ENCODE measurements around the gene OPCML. TPM values are rescaled to one million over a fixed set of nuclear protein-coding genes. Genes with fewer than 3 reads are reported as not detected.

OPCML gene
- total RNA-seq, 1 experiment from 2014 or later: 0.94 TPM

- Histone ChIP-seq H3K27ac (ENCODE audit: insufficient read length, low read depth, low read length) (no peak overlapping the region), H3K18ac (ENCODE audit: insufficient read length, low read depth, low read length) (no peak overlapping the region), H3K14ac (ENCODE audit: insufficient read depth, low read length) (no peak overlapping the region), H2BK15ac (ENCODE audit: low read depth, low read length) (no peak overlapping the region), H3K79me2 (ENCODE audit: insufficient read depth, low read length) (no peaks in the 10 kb centered on the region), H3K9ac (ENCODE audit: extremely low read depth, insufficient read length, low read length) (no peak overlapping the region), H3K23ac (ENCODE audit: insufficient read length, low read depth, low read length) (no peak overlapping the region), H2BK20ac (ENCODE audit: low read depth, low read length, poor library complexity, severe bottlenecking) (no peak overlapping the region), H4K8ac (replicated peaks; ENCODE audit: insufficient read length, low read depth, low read length) (no peak overlapping the region), H3K4ac (ENCODE audit: low read depth, low read length) (no peak overlapping the region), H3K79me1 (ENCODE audit: insufficient read depth, low read depth, low read length, poor library complexity, severe bottlenecking) (no peaks in the 10 kb centered on the region), H4K91ac (ENCODE audit: insufficient read length, low read depth, low read length) (no peak overlapping the region), H2BK12ac (ENCODE audit: insufficient read length, low read depth, low read length) (no peak overlapping the region), H2BK5ac (ENCODE audit: insufficient read length, low read length) (no peak overlapping the region), H3T11ph (ENCODE audit: low read length) (no peak overlapping the region), H4K20me1 (ENCODE audit: control insufficient read depth, insufficient read depth, insufficient read length) (no peaks in the 10 kb centered on the region), H2BK120ac (ENCODE audit: low read depth, low read length, poor library complexity, severe bottlenecking) (no peak overlapping the region), H3K4me1 (ENCODE audit: insufficient read depth, low read length) (no peaks in the 10 kb centered on the region), H4K5ac (ENCODE audit: insufficient read length, low read depth, low read length) (no peak overlapping the region), H3K56ac (ENCODE audit: insufficient read length, low read depth, low read length) (no peak overlapping the region), H3K23me2 (ENCODE audit: insufficient read length, low read depth, low read length, poor library complexity, severe bottlenecking) (no peaks in the 10 kb centered on the region), H2AK5ac (ENCODE audit: insufficient read length, low read length) (no peak overlapping the region), H3K4me2 (ENCODE audit: insufficient read depth, insufficient read length, low read length) (no peak overlapping the region), H3K27me3 (ENCODE audit: insufficient read depth, low read length) (no peaks in the 10 kb centered on the region), H3K9me3 (ENCODE audit: control insufficient read depth, low read depth, low read length) (no peaks in the 10 kb centered on the region), H2AFZ (ENCODE audit: low read length) (no peak overlapping the region)
- WGBS (ENCODE audit: extremely low coverage, insufficient read length, low lambda C conversion rate): no CpG with 5 or more reads among the region's 3 CpGs
- Mint-ChIP-seq H3K27me3 (ENCODE audit: low read depth) (peaks cover 2% of the 10 kb centered on the region; the same call in 1 of the 2 replicates), H3K4me1 (0 out of 4 replicates have a peak, but pooled peaks cover 2 to 5% of the 10 kb centered on the region in 2 experiments), H3K36me3 (ENCODE audit: insufficient read depth in 1 of 3, low read depth in 3 of 3) (no peaks in the 10 kb centered on the region), H3K4me3 (no peak overlapping the region), H3K27ac (no peak overlapping the region), H3K9me3 (peaks cover 5 to 8% of the 10 kb centered on the region in 2 experiments; a peak in 1 of 5 replicates)
- DNase-seq: no peak
- TF ChIP-seq CTCF (conservative IDR thresholded peaks at IDR 0.05): no peak
Measured at GRCh38 chr11:132471466-132471865, 1060.8 kb downstream of the OPCML start.

Measured in H9 (cell line).